GM23338 (cell line): ENCODE results near the gene GPR158. TPM values are rescaled to one million over a fixed set of nuclear protein-coding genes. Genes with fewer than 3 reads are reported as not detected.

Experiments
- polyA plus RNA-seq: library from polyadenylated mRNA; unstranded; fragments of >200 nt; fragmentation: Nextera tagmentation; extraction: Ambion mirVana; gene quantifications from 2 replicates; pipeline ENCODE4 v1.2.1, GENCODE V29; 2016
- small RNA-seq: library from RNA; depleted of rRNA; stranded (forward); fragments of <200 nt; gene quantifications from one replicate; pipeline ENCODE3, GENCODE V24; 2014; ENCODE audit warnings: low replicate concordance
- total RNA-seq: library from RNA; depleted of rRNA; stranded (reverse); fragments of >200 nt; shearing (Covaris generic); gene quantifications from 2 replicates; pipeline ENCODE4 v1.2.3, GENCODE V29; 2014; rRNA removed

The GPR158 gene
- total and polyA plus RNA-seq, 2 experiments from 2014 or later: 0.13 to 1.5 TPM

Small RNAs within 50 kb of the gene (small RNA-seq; reads per million reads assigned to genes)
- gene RN7SKP220: not detected

Other genes starting within 250 kb of the GPR158 start
- 5.3 and 7.9 TPM in 2 replicates for gene PRTFDC1, start 222.4 kb upstream of the GPR158 start, total RNA-seq
- gene PRTFDC1, start 222.4 kb upstream of the GPR158 start, polyA plus RNA-seq: 7.6 and 9.1 TPM in 2 replicates
- not detected in 2 replicates for gene ENKUR, start 158.8 kb upstream of the GPR158 start, total RNA-seq
- 0.30 and 0.44 TPM in 2 replicates for gene ENKUR, start 158.8 kb upstream of the GPR158 start, polyA plus RNA-seq
- gene THNSL1, start 158.4 kb upstream of the GPR158 start, total RNA-seq: 5.8 and 7.3 TPM in 2 replicates
- gene THNSL1, start 158.4 kb upstream of the GPR158 start, polyA plus RNA-seq: 2.6 TPM in 2 replicates